PC-3 (cell line): Measurements from ENCODE around the gene HTR5A. TPM values are rescaled to one million over a fixed set of nuclear protein-coding genes. Genes with fewer than 3 reads are reported as not detected.
A peak's percentile ranks its signal among the peaks of the same experiment; 100 is the strongest.

Source experiments
- ATAC-seq: fragments of 200-7000 bp; cut with Tn5 transposase; 2 replicates; pipeline ENCODE4 v1.9.1; 2020; ENCODE audit warnings: mild to moderate bottlenecking, moderate library complexity
- BruUV-seq: library from RNA; stranded (reverse); fragments of 400-500 nt; replicated peaks from 2 replicates; lab custom pipeline; 2021; lab: Mats Ljungman, UMichigan
- CTCF ChIA-PET: fragments of 300-600 bp; sonication (Branson Sonifier 250); formaldehyde crosslinking; loops from one replicate; lab custom pipeline; 2022; ENCODE audit warnings: antibody characterized with exemption; lab: Charles Lee
- POLR2A ChIA-PET: fragments of 300-600 bp; sonication (Branson Sonifier 250); formaldehyde crosslinking; loops from one replicate; lab custom pipeline; 2022; ENCODE audit warnings: antibody characterized with exemption; ENCODE audit not compliant: unreplicated experiment; lab: Charles Lee
- DNase-seq: peaks from one replicate; pipeline ENCODE4 v3.0.0-alpha.2; 2015
- H2AFZ ChIP-seq: fragments of 300-600 bp; sonication (generic); 2 replicates; pipeline ENCODE4 v1.6.0; 2016; ENCODE audit warnings: antibody characterized with exemption, low read length
- H3F3A ChIP-seq: fragments of 300-600 bp; sonication (generic); one replicate; pipeline ENCODE4 v1.6.0; 2017; ENCODE audit warnings: antibody characterized with exemption, low read length, control low read depth, mild to moderate bottlenecking; ENCODE audit not compliant: unreplicated experiment
- H3K27ac ChIP-seq: fragments of 300-600 bp; sonication (generic); 2 replicates; pipeline ENCODE4 v1.5.1; 2016; ENCODE audit warnings: mild to moderate bottlenecking, low read length
- H3K27me3 ChIP-seq: fragments of 300-600 bp; sonication (generic); 2 replicates; pipeline ENCODE4 v1.6.1; 2016; ENCODE audit warnings: low read length, mixed read lengths
- H3K36me3 ChIP-seq: fragments of 300-600 bp; sonication (generic); 2 replicates; pipeline ENCODE4 v1.6.1; 2016; ENCODE audit warnings: low read depth, mixed run types, low read length, mixed read lengths
- H3K4me1 ChIP-seq: fragments of 300-600 bp; sonication (generic); 2 replicates; pipeline ENCODE4 v1.5.1; 2016; ENCODE audit warnings: low read length; ENCODE audit not compliant: insufficient read depth
- H3K4me2 ChIP-seq: fragments of 300-600 bp; sonication (generic); 2 replicates; pipeline ENCODE4 v1.6.0; 2016; ENCODE audit warnings: low read length
- H3K4me3 ChIP-seq: fragments of 300-600 bp; sonication (generic); 2 replicates; pipeline ENCODE4 v1.5.1; 2016; ENCODE audit warnings: mild to moderate bottlenecking, low read length, mixed read lengths
- H3K79me2 ChIP-seq: fragments of 300-600 bp; sonication (generic); 2 replicates; pipeline ENCODE4 v1.6.1; 2017; ENCODE audit warnings: low read length, mixed read lengths
- H3K9ac ChIP-seq: fragments of 300-600 bp; sonication (generic); 2 replicates; pipeline ENCODE4 v1.6.0; 2016; ENCODE audit warnings: mild to moderate bottlenecking, low read length
- H3K9me2 ChIP-seq: fragments of 300-600 bp; sonication (generic); replicated peaks from 2 replicates; pipeline ENCODE4 v1.6.1; 2016; ENCODE audit warnings: mixed run types, low read length, mixed read lengths
- H3K9me3 ChIP-seq: fragments of 300-600 bp; sonication (generic); 2 replicates; pipeline ENCODE4 v1.6.1; 2016; ENCODE audit warnings: low read length, mixed read lengths
- H4K20me1 ChIP-seq: fragments of 300-600 bp; sonication (generic); 2 replicates; pipeline ENCODE4 v1.6.1; 2016; ENCODE audit warnings: low read length, mixed read lengths
- CTCF ChIP-seq: fragments of 300-600 bp; sonication (generic); conservative IDR thresholded peaks from 2 replicates; pipeline ENCODE4 v1.5.1; 2017; ENCODE audit warnings: antibody characterized with exemption, low read depth, mild to moderate bottlenecking, low read length
- EZH2 ChIP-seq: fragments of 300-600 bp; sonication (generic); IDR thresholded peaks from one replicate; pipeline ENCODE4 v1.6.1; 2017; ENCODE audit warnings: antibody characterized with exemption, mild to moderate bottlenecking, low read length; ENCODE audit not compliant: unreplicated experiment
- EZH2phosphoT487 ChIP-seq: fragments of 300-600 bp; sonication (generic); IDR thresholded peaks from 2 replicates; pipeline ENCODE4 v1.6.1; 2018; ENCODE audit warnings: mild to moderate bottlenecking, antibody characterized with exemption, low read length, borderline replicate concordance
- intact Hi-C: fragments of 100-400 bp; cut with micrococcal nuclease; formaldehyde crosslinking; loops from 2 replicates; pipeline ENCODE4 v1.9.0; 2023
- total RNA-seq: library from RNA; depleted of rRNA; stranded (reverse); fragments of >200 nt; gene quantifications from 2 replicates; pipeline ENCODE4 v1.2.3, GENCODE V29; 2014

Gene HTR5A
- total RNA-seq, 1 experiment from 2014 or later = not detected

- no peaks in the 10 kb centered on the region for H4K20me1 ChIP-seq
- H3K4me1 ChIP-seq = no peaks in the 10 kb centered on the region; the same call in none of the 2 replicates
- H3K9me2 ChIP-seq = no peaks in the 10 kb centered on the region
- H3K4me2 ChIP-seq = no peak overlapping the region
- TF ChIP-seq EZH2 = no peak
- TF ChIP-seq CTCF = no peak
- no peak for TF ChIP-seq EZH2phosphoT487
- no peaks in the 10 kb centered on the region for H3F3A ChIP-seq
- H3K27ac ChIP-seq = no peak overlapping the region
- DNase-seq (no peak), ATAC-seq (no peak)
- intact Hi-C loops = no loop called here
- ChIA-PET POLR2A (no interaction called here), CTCF (no interaction called here)
- no peaks in the 10 kb centered on the region for H3K36me3 ChIP-seq
- no peak overlapping the region for H3K9ac ChIP-seq
- no peak overlapping the region for H3K4me3 ChIP-seq
- no peaks in the 10 kb centered on the region for H3K79me2 ChIP-seq
- H3K27me3 ChIP-seq = peaks cover 12% of the 10 kb centered on the region; the same call in 1 of the 2 replicates
- no peaks in the 10 kb centered on the region for H3K9me3 ChIP-seq
- BruUV-seq = no TSS peak
- no peak overlapping the region for H2AFZ ChIP-seq
These were observed 7.7 kb upstream of the HTR5A start for GRCh38 chr7:155062411-155062810.

- TF ChIP-seq CTCF = no peak
- no peak for TF ChIP-seq EZH2
- no peak for TF ChIP-seq EZH2phosphoT487
- no peak overlapping the region for H3K27ac ChIP-seq
- H3K9ac ChIP-seq = no peak overlapping the region
- no peak overlapping the region for H3K4me3 ChIP-seq
- no peaks in the 10 kb centered on the region for H3K36me3 ChIP-seq
- CTCF ChIA-PET = no interaction called here
- H3K79me2 ChIP-seq = no peaks in the 10 kb centered on the region
- H3K4me2 ChIP-seq = no peak overlapping the region
- H3K4me1 ChIP-seq = no peaks in the 10 kb centered on the region; the same call in none of the 2 replicates
- DNase-seq (no peak), ATAC-seq (no peak)
- H4K20me1 ChIP-seq = no peaks in the 10 kb centered on the region
- H3K9me3 ChIP-seq = no peaks in the 10 kb centered on the region
- H3K27me3 ChIP-seq = peaks cover 7% of the 10 kb centered on the region; the same call in 1 of the 2 replicates
- H2AFZ ChIP-seq = no peak overlapping the region
- H3K9me2 ChIP-seq = no peaks in the 10 kb centered on the region
- POLR2A ChIA-PET = no interaction called here
- intact Hi-C loops = no loop called here
- no TSS peak for BruUV-seq
- H3F3A ChIP-seq = no peaks in the 10 kb centered on the region
These were observed 5.9 kb upstream of the HTR5A start for GRCh38 chr7:155064186-155064585.

- no peak overlapping the region for H2AFZ ChIP-seq
- H3K4me1 ChIP-seq = no peaks in the 10 kb centered on the region; the same call in none of the 2 replicates
- no peaks in the 10 kb centered on the region for H3K9me3 ChIP-seq
- TF ChIP-seq EZH2 (no peak), CTCF (no peak), EZH2phosphoT487 (no peak)
- ChIA-PET POLR2A (no interaction called here), CTCF (no interaction called here)
- no peak overlapping the region for H3K9ac ChIP-seq
- DNase-seq (peak; percentile 88), ATAC-seq (peak; percentile 95)
- intact Hi-C loops = no loop called here
- H3K4me3 ChIP-seq = no peak overlapping the region
- no peaks in the 10 kb centered on the region for H3K9me2 ChIP-seq
- peak overlapping the region; percentile 30 for H3K4me2 ChIP-seq
- H3K36me3 ChIP-seq = no peaks in the 10 kb centered on the region
- no peaks in the 10 kb centered on the region for H4K20me1 ChIP-seq
- BruUV-seq = no TSS peak
- H3K27me3 ChIP-seq = peaks cover under 1% of the 10 kb centered on the region
- H3K27ac ChIP-seq = no peak overlapping the region
- no peaks in the 10 kb centered on the region for H3K79me2 ChIP-seq
- no peaks in the 10 kb centered on the region for H3F3A ChIP-seq
These were observed 3.6 kb upstream of the HTR5A start for GRCh38 chr7:155066417-155066950.
